Measurements from ENCODE around the gene CTBP2.
"Not testable (repeated sequence)": the region's sequence is repeated elsewhere in the genome, so short reads cannot be mapped to it uniquely, and the experiment has no call there.

The CTBP2 gene

DNA sequence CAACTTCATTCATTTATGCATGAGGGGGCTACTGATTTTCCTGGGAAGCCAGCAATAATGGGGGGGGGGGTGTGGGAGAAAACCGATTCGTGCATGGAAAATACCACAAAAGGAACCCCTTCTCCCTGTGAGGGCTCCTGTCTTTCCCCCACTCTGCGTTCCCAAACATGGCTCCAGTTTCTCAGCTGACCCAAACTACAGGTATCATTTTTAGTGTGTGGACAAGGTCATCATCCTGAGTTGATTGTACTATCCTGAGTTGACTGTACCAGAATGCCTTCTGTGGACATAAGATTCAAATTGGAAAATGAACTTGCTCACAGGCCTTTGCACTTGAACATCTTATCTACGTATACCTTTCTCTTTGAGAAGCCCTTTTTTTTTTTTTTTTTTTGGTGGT, 168.5 kb downstream of the CTBP2 start:
- no peak for TF ChIP-seq CTCF (IDR thresholded peaks at IDR 0.05; ENCODE audit: insufficient read depth, low read length, poor library complexity, severe bottlenecking)
- Histone ChIP-seq H3K4me3 (replicated peaks; ENCODE audit: low read depth, low read length) (no peak overlapping the region), H3K36me3 (ENCODE audit: control insufficient read depth, insufficient read depth, low read length) (peaks cover 1% of the 10 kb centered on the region), H3K27me3 (replicated peaks; ENCODE audit: control insufficient read depth, insufficient read depth, low read length) (no peaks in the 10 kb centered on the region)
- no peak for DNase-seq (ENCODE audit: extremely low read depth, insufficient read length)

GRCh38 chr10:124990671-124991625, 169.4 kb downstream of the CTBP2 start:
- H3K36me3 ChIP-seq (ENCODE audit: control insufficient read depth, insufficient read depth, low read length): peaks cover 1% of the 10 kb centered on the region
- no peak for TF ChIP-seq CTCF (IDR thresholded peaks at IDR 0.05; ENCODE audit: insufficient read depth, low read length, poor library complexity, severe bottlenecking)
- H3K27me3 ChIP-seq (replicated peaks; ENCODE audit: control insufficient read depth, insufficient read depth, low read length): no peaks in the 10 kb centered on the region
- H3K4me3 ChIP-seq (replicated peaks; ENCODE audit: low read depth, low read length): no peak overlapping the region
- no peak for DNase-seq (ENCODE audit: extremely low read depth, insufficient read length)

DNA sequence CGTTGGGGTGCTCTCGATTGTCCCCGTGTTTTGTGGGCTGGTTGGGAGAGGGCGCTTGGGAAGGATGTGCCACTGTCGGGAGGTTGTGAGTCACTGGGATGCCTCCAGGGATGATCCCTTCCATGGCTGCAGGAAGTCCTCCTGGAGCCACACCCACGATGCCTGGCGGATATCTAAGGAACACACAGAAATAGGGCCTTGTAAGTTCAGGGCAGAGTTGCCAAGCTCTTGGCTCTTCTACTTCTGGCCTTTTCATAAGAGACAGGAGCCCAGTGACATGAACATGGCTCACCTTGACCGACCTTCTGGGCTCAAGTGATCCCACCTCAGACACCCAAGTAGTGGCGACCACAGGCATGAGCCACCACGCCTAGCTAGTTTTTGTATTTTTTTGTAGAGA, 170.8 kb downstream of the CTBP2 start:
- H3K36me3 ChIP-seq (ENCODE audit: control insufficient read depth, insufficient read depth, low read length): peaks cover 1% of the 10 kb centered on the region
- DNase-seq (ENCODE audit: extremely low read depth, insufficient read length): no peak
- TF ChIP-seq CTCF (IDR thresholded peaks at IDR 0.05; ENCODE audit: insufficient read depth, low read length, poor library complexity, severe bottlenecking): no peak
- H3K27me3 ChIP-seq (replicated peaks; ENCODE audit: control insufficient read depth, insufficient read depth, low read length): no peaks in the 10 kb centered on the region
- no peak overlapping the region for H3K4me3 ChIP-seq (replicated peaks; ENCODE audit: low read depth, low read length)

GRCh38 chr10:124988753-124989152, 171.6 kb downstream of the CTBP2 start:
- not testable (repeated sequence) for H3K36me3 ChIP-seq (ENCODE audit: control insufficient read depth, insufficient read depth, low read length); DNase-seq (ENCODE audit: extremely low read depth, insufficient read length); H3K27me3 ChIP-seq (replicated peaks; ENCODE audit: control insufficient read depth, insufficient read depth, low read length); H3K4me3 ChIP-seq (replicated peaks; ENCODE audit: low read depth, low read length)

- DNase-seq (ENCODE audit: extremely low read depth, insufficient read length): no peak
- Histone ChIP-seq H3K4me3 (replicated peaks; ENCODE audit: low read depth, low read length) (no peak overlapping the region), H3K36me3 (ENCODE audit: control insufficient read depth, insufficient read depth, low read length) (peaks cover 6% of the 10 kb centered on the region), H3K27me3 (replicated peaks; ENCODE audit: control insufficient read depth, insufficient read depth, low read length) (no peaks in the 10 kb centered on the region)
- no peak for TF ChIP-seq CTCF (IDR thresholded peaks at IDR 0.05; ENCODE audit: insufficient read depth, low read length, poor library complexity, severe bottlenecking)
Measured at GRCh38 chr10:124987788-124988187, 172.6 kb downstream of the CTBP2 start.

DNA sequence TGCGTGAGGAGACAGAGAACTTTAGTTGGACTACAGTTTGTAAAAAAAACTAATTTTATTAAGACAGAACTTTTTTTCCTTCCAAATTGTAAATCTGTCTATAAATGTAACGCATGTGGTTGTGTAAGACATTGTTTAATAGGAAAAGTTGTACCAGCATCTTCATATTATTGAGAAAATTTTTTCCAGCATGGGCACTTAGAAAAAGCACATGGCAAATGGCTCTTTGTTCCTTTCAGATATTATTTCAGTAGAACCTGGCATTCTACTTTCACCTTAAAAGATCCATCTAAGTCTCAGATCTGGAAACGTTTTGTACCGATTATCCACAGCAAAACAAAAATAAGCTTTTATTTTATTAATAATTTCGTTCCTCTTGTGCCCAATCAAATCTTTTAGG, 175.2 kb downstream of the CTBP2 start:
- no peak for DNase-seq (ENCODE audit: extremely low read depth, insufficient read length)
- H3K4me3 ChIP-seq (replicated peaks; ENCODE audit: low read depth, low read length): no peak overlapping the region
- no peak for TF ChIP-seq CTCF (IDR thresholded peaks at IDR 0.05; ENCODE audit: insufficient read depth, low read length, poor library complexity, severe bottlenecking)
- H3K36me3 ChIP-seq (ENCODE audit: control insufficient read depth, insufficient read depth, low read length): peaks cover 4% of the 10 kb centered on the region
- H3K27me3 ChIP-seq (replicated peaks; ENCODE audit: control insufficient read depth, insufficient read depth, low read length): no peaks in the 10 kb centered on the region

Measured in GM06990 (cell line).